T-helper 2 cell (primary cell): ENCODE measurements around the gene RTN4R.
"Not testable (repeated sequence)": the region's sequence is repeated elsewhere in the genome, so short reads cannot be mapped to it uniquely, and the experiment has no call there.

Experiments
- DNase-seq, 5 experiments: peaks; one replicate each; pipeline versions ENCODE4 v3.0.0 to v3.0.0-alpha.2; 2012 to 2022
- total RNA-seq, 2 donors: gene quantifications; one replicate each; lab custom pipeline; 2026; lab: John Stamatoyannopoulos, UW

Gene RTN4R
- total RNA-seq, result 0.62 to 0.81 reads per million in 2 donors

GRCh38 chr22:20268279-20269012 lies at the start of gene RTN4R:
TSS of gene RTN4R (minus strand) at chr22:20268318. CDS start at chr22:20268092, 226 bp downstream.
- DNase-seq, result peak in 4 of 5 experiments; percentile 26 to 46 (median 34)

DNA sequence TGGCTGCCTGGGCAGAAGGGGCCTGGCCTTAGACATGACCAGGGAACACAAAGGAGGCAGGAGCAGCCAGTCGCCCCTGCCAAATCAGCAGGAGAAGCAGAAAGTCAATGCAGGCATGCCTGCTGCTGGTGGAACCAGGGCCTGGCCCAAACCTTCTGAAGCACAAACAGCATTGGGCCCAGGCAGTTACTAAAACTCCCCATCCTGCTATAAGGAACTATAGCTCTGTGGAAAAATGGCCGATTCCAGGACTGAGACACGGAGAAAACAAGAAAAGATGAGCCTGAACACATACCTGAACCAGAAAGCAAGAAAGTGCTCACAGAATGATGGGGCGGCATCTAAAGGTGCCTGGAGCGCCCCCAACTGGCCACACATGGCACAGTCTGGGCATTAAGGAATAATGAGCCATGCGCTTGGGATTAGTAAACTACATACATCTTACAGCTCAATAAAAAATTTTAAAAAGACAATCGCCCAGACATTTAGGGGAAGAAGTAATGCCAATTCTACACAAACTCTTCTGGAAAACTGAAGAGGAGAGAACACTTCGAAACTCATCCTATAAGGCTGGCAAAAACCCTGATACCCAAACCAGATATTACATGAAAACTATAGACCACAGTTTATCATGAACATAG lies 49.4 kb upstream of the RTN4R start:
- peak in 3 of 5 experiments; percentile 13 to 28 (median 25) for DNase-seq

GRCh38 chr22:20316844-20317401 lies 48.8 kb upstream of the RTN4R start:
- no peak for DNase-seq

GRCh38 chr22:20316217-20316843 lies 48.2 kb upstream of the RTN4R start:
- DNase-seq, result no peak

DNA sequence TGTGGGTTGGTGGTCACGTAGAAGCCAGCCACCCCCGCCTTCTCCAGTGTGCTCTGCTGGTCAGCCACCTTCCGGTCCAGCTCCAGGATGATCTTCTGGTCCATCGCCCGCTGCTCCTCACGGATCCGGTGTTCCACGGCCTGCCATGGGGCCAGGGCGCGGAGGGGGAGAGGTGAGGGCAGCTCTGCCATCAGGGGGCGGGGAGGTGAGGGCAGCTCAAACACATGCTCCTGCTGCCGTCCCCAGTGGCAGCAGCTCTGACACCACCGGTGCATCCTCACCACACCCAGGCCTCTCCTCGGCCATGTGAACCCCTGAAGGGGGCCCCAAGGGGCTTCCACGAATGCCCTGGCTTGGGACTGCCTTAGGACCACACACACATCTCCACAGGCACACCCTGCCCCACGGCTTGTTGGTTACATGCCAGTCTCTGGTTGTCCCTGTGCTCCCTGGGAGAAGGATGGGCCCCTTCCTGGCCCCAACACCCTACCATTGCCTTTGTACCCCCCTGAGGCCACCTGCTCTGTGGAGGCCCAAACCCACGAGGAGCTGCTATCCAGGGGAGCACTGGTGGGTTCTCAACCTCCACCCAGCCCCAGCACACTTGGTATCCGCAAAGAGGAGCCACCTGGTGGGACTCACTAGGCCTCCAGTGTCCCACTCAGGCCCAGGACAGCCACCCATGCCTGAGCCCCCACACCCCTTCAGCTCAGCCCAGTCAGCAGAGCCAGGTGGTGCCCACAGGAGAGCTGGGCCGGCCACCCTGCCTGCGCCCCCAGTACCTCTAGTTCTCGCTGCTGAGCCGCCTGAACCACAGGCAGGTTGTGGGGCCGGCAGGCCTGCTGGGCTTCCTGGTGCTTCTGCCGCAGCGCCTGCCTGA lies 47.5 kb upstream of the RTN4R start:
- no peak for DNase-seq

DNA sequence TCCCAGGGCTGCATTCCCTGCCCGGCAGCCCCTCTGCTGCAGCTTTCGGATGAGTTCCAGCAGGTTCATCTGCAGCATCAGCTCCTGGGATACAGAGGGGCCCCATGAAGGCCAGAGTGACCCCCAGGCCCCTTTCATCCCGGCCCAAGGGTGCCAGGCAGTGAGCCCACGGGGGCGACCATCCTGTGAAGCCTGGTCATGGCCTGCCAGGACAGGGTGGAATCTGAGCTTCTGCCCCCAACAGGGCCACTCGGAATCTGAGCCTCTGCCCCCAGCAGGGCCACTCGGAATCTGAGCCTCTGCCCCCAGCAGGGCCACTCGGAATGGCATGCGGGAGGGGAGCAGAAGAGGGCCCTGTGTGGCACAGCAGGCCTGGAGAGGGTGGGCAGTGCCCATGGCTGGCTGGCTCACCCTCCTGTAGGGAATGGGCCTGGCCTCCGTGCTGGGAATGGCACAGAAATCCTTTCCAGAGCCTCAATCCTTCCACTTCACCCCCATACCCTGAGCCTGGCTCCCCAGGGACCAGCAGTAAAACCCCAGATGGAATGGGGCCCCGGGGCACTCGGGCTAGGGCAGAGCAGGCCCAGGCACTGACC lies 46.7 kb upstream of the RTN4R start:
- not testable (repeated sequence) for DNase-seq

GRCh38 chr22:20314206-20314605 lies 46.1 kb upstream of the RTN4R start:
- DNase-seq, result not testable (repeated sequence)

- not testable (repeated sequence) for DNase-seq
Measured at GRCh38 chr22:20313306-20314077, 45.4 kb upstream of the RTN4R start.

- no peak for DNase-seq
Measured at GRCh38 chr22:20312396-20313191, 44.5 kb upstream of the RTN4R start.

DNA sequence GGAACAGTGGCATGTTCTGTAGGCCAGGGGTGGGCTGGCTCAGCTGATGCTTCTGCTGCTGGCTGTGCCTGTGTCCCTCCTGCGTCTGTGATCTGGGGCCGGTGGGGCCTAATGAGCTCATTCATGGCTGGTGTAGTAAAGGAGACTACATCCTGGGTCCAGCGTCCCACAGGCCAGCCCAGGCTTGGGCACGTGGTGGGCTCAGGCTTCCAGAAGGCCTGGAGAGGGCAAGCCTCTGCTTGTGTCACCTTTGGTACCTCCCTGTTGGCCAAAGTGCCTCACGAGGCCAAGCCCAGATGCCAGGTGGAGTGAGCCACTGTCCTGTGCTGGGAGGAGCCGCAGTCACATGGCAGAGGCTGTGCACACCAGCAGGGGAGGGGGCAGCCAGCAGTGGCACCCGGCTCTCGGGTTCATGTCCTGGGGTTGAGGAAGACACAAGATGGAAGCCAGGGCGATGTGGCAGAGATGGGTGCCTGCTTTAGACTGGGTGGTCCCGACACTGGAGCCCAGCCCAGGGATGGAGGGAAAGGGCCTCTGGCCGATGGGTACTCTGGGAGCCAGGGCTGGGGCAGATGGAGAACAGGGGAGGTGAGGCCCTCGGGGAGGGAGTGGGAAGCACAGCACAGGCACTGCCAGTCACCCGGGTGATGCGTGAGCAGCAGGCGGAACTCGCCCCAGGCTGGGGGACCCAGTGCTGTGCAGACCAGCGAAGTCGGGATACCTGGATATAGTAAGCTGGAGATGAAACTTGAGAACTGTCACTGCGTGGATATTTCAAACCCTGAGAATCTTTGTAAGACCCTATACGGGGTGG lies 43.3 kb upstream of the RTN4R start:
- not testable (repeated sequence) for DNase-seq

DNA sequence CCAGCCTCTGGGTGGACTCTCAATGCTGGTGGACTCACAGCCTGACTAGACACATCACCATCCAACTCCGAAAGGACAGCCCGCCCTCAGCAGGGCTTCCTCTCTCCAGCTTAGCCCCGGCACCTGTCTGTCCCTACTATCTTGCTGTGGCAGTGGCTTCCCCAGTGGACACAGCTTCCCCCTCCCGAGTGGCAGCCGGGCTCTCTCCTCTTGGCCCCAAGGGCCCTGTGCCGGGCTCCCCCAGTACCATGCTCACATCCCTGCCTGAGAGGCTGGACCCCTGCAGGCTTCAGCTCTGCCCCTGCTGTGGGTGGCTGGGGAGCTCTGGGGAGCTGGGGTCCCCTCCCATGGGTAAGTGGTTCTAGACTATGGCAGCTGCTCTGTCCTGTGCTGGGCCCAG lies 42.7 kb upstream of the RTN4R start:
- DNase-seq, result not testable (repeated sequence)

DNA sequence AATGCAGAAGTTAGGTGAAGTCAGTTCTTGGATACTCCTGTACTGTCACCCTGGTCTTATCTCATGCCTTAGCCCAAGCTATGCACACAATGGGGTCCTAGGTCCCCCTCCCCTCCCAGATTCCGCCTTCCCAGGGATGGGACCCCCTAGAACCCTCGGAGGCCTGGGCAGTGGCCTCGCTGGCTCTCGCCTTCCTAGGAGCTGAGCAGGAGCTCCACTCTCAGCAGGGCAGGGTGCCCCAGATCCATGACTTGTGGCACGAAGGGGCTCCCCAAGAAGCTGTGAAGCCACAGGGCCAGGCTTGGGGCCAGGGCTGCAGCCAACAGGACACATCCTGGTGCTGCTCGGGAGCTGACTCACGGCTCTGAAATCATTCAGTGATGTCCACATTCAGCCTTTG lies 42.1 kb upstream of the RTN4R start:
- not testable (repeated sequence) for DNase-seq

DNA sequence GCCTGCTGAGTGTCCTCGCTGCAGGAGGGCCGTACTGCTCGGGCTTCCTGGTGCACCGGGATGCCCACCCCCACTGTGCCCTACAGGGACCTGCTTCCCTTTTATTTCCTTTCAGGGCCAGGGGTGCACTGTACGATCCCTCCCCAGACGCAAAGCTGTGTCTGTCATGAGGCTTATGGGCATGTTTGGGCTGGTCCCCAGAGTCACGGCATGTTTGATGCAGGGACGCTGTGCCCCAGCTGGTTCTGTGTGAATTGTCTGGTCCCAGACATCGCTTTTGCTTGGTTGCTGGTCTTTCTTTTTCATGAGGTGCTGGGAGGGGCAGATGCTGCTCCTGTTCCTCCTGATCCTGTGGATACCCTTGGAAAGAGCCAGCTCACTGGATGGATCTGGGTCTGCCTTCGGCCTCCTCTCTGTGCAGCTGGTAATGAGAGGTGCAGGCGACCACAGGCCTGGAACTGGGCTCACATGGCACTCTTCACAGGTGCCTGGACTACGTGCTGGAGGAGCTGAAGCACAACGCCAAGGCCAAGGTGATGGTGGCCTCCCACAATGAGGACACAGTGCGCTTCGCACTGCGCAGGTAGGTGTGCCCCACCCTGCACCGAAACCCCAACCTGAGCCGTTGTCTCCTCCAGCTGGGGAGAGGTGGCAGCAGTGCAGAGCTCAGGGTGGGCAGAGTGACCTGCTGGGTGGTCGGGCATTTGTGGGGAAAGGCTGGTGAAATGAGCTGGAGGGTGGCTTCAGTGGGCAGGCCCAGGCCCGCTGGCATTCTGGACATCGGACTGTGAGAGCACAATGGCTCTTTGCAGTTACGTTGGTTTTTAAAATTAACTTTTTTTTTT lies 40.9 kb upstream of the RTN4R start:
- DNase-seq, result not testable (repeated sequence)

DNA sequence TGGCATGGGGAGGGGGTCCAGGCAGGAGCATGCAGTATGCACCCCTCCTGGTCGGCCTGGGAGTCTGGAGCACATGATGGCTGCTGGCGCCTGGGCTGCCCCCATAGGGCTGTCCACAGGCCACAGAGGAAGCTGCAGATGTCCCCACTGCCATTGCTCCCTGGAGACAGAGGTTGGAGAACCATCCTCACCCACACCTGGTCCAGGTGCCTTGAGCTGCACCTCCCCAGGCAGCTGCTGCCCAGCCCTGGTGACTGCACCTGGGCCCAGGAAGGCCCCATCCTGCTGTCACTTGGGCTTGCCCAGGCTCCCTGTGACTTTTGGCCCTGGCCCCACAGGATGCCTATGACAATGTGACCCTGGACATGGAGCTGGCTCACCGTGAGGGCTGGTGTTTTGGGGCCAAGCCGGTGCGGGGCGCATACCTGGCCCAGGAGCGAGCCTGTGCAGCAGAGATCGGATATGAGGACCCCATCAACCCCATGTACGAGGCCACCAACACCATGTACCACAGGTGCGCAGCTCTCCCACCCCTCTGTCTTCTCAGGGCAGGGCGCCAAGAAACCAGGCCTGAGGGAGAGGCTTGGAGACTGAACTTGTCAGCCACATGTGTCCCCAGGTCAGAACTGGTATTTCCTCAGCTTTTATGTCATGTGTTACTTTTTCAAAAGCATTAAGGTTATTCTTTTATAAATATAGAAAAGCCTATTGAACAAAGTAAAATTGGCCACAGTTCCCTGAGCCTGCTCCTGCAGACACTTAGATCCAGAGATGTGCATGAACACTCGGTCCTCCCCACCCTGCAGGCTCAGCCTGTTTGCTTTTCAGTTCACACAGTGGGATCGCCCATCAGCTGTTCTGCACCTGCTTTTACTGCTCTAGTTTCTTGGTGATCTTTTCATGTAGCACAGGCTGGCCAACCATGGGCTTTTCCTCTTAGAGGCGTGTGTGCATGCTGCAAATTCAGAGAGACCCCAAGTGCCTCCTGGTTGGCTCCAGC lies 39.6 kb upstream of the RTN4R start:
- DNase-seq, result not testable (repeated sequence)

- peak in 1 of 5 experiments; percentile 11 for DNase-seq
Measured at GRCh38 chr22:20306646-20307447, 38.7 kb upstream of the RTN4R start.
